HG02678 (cell line): ENCODE measurements around the gene STOML1.
"Not testable (repeated sequence)": the region's sequence is repeated elsewhere in the genome, so short reads cannot be mapped to it uniquely, and the experiment has no call there.

Experiments
- ATAC-seq: cut with Tn5 transposase; IDR thresholded peaks from one replicate; pipeline ENCODE4 v1.9.1; 2021; ENCODE audit warnings: mild to moderate bottlenecking, moderate library complexity; ENCODE audit not compliant: unreplicated experiment

STOML1 gene

GRCh38 chr15:73948982-73949381, 43.1 kb downstream of the STOML1 start:
- ATAC-seq: no peak

- ATAC-seq: no peak
These were observed 43.7 kb downstream of the STOML1 start for GRCh38 chr15:73948396-73948795.

GRCh38 chr15:73947651-73948050, 44.4 kb downstream of the STOML1 start:
- no peak for ATAC-seq

GRCh38 chr15:73946795-73947370, 45.2 kb downstream of the STOML1 start:
- ATAC-seq: no peak

- ATAC-seq: no peak
These were observed 45.9 kb downstream of the STOML1 start for GRCh38 chr15:73946046-73946721.

- no peak for ATAC-seq
These were observed 47.0 kb downstream of the STOML1 start for GRCh38 chr15:73945130-73945508.

GRCh38 chr15:73944161-73945129, 47.6 kb downstream of the STOML1 start:
- no peak for ATAC-seq

- ATAC-seq: no peak
These were observed 49.3 kb downstream of the STOML1 start for GRCh38 chr15:73942751-73943270.

GRCh38 chr15:73941871-73942635, 50.0 kb downstream of the STOML1 start:
- no peak for ATAC-seq

GRCh38 chr15:73941449-73941848, 50.6 kb downstream of the STOML1 start:
- ATAC-seq: no peak

GRCh38 chr15:73941044-73941443, 51.1 kb downstream of the STOML1 start:
- no peak for ATAC-seq

- ATAC-seq: no peak
These were observed 51.8 kb downstream of the STOML1 start for GRCh38 chr15:73940061-73940981.

- ATAC-seq: no peak
These were observed 53.0 kb downstream of the STOML1 start for GRCh38 chr15:73939138-73939537.

- ATAC-seq: not testable (repeated sequence)
These were observed 53.6 kb downstream of the STOML1 start for GRCh38 chr15:73938516-73938915.

GRCh38 chr15:73937726-73938125, 54.4 kb downstream of the STOML1 start:
- no peak for ATAC-seq

- ATAC-seq: no peak
These were observed 54.8 kb downstream of the STOML1 start for GRCh38 chr15:73937296-73937695.

- no peak for ATAC-seq
These were observed 55.4 kb downstream of the STOML1 start for GRCh38 chr15:73936588-73937290.

GRCh38 chr15:73936181-73936580, 55.9 kb downstream of the STOML1 start:
- no peak for ATAC-seq

GRCh38 chr15:73935547-73935946, 56.5 kb downstream of the STOML1 start:
- no peak for ATAC-seq
